A673 (cell line): Measurements from ENCODE around the gene PHACTR3. TPM values are rescaled to one million over a fixed set of nuclear protein-coding genes. Genes with fewer than 3 reads are reported as not detected.

Source experiments
- BruUV-seq: library from RNA; stranded (reverse); fragments of 400-500 nt; replicated peaks from 2 replicates; lab custom pipeline; 2021; lab: Mats Ljungman, UMichigan
- CTCF ChIA-PET: fragments of 300-600 bp; sonication (Branson Sonifier 250); formaldehyde crosslinking; loops from one replicate; lab custom pipeline; 2022; ENCODE audit warnings: antibody characterized with exemption; lab: Charles Lee
- POLR2A ChIA-PET: fragments of 300-600 bp; sonication (Branson Sonifier 250); formaldehyde crosslinking; loops from one replicate; lab custom pipeline; 2022; ENCODE audit warnings: antibody characterized with exemption; ENCODE audit not compliant: low non-redundant PET; lab: Charles Lee
- DNase-seq: peaks from one replicate; pipeline ENCODE4 v3.0.0-alpha.2; 2015; ENCODE audit warnings: low spot score
- H3K27ac ChIP-seq: fragments of 200-600 bp; sonication (generic); 2 replicates; pipeline ENCODE4 v1.5.1; 2016; ENCODE audit warnings: mixed run types, low read depth, mild to moderate bottlenecking, mixed read lengths, antibody characterized with exemption, low read length; ENCODE audit not compliant: poor library complexity, severe bottlenecking
- H3K27me3 ChIP-seq: fragments of 200-600 bp; sonication (generic); replicated peaks from 2 replicates; pipeline ENCODE4 v1.6.1; 2017; ENCODE audit warnings: mixed run types, low read depth, mild to moderate bottlenecking, mixed read lengths, antibody characterized with exemption, low read length; ENCODE audit not compliant: insufficient read depth, poor library complexity
- H3K36me3 ChIP-seq: fragments of 200-600 bp; sonication (generic); 2 replicates; pipeline ENCODE4 v1.6.1; 2016; ENCODE audit warnings: mixed run types, mild to moderate bottlenecking, mixed read lengths, antibody characterized with exemption, low read length; ENCODE audit not compliant: insufficient read depth, poor library complexity, severe bottlenecking
- H3K4me1 ChIP-seq: fragments of 200-600 bp; sonication (generic); 2 replicates; pipeline ENCODE4 v1.6.1; 2017; ENCODE audit warnings: mixed run types, mild to moderate bottlenecking, mixed read lengths, antibody characterized with exemption, low read length; ENCODE audit not compliant: insufficient read depth, poor library complexity, severe bottlenecking
- H3K4me3 ChIP-seq: fragments of 200-600 bp; sonication (generic); 2 replicates; pipeline ENCODE4 v1.5.1; 2016; ENCODE audit warnings: low read depth, mixed run types, mild to moderate bottlenecking, mixed read lengths, low read length; ENCODE audit not compliant: poor library complexity, severe bottlenecking
- H3K9me3 ChIP-seq: fragments of 200-600 bp; sonication (generic); 2 replicates; pipeline ENCODE4 v1.6.1; 2016; ENCODE audit warnings: mixed run types, low read depth, mild to moderate bottlenecking, mixed read lengths, antibody characterized with exemption, low read length; ENCODE audit not compliant: poor library complexity, severe bottlenecking
- CTCF ChIP-seq: fragments of 300-800, 200-600 bp; sonication (generic); conservative IDR thresholded peaks from 2 replicates; pipeline ENCODE4 v1.5.1; 2017; ENCODE audit warnings: low read depth, mild to moderate bottlenecking, antibody characterized with exemption, low read length, moderate library complexity, mixed read lengths
- EZH2 ChIP-seq: fragments of 200-600 bp; sonication (generic); IDR thresholded peaks from 2 replicates; pipeline ENCODE4 v1.6.1; 2017; ENCODE audit warnings: borderline replicate concordance, low read depth, mild to moderate bottlenecking, mixed read lengths, antibody characterized with exemption, low read length; ENCODE audit not compliant: poor library complexity, severe bottlenecking
- intact Hi-C: fragments of 100-400 bp; cut with micrococcal nuclease; formaldehyde crosslinking; loops from one replicate; pipeline ENCODE4 v1.10.0; 2022; ENCODE audit not compliant: unreplicated experiment
- total RNA-seq: library from RNA; stranded (reverse); gene quantifications from 2 replicates; pipeline ENCODE4 v1.2.3, GENCODE V29; 2021

PHACTR3 gene
- total RNA-seq, 1 experiment from 2014 or later: 0.17 TPM

- Histone ChIP-seq H3K27ac (no peak overlapping the region), H3K27me3 (no peaks in the 10 kb centered on the region), H3K9me3 (no peaks in the 10 kb centered on the region), H3K4me3 (no peak overlapping the region), H3K36me3 (no peaks in the 10 kb centered on the region), H3K4me1 (no peaks in the 10 kb centered on the region)
- intact Hi-C loops: no loop called here
- no peak for TF ChIP-seq CTCF
- no peak for TF ChIP-seq EZH2
- no TSS peak for BruUV-seq
- POLR2A ChIA-PET: no interaction called here
- CTCF ChIA-PET: no interaction called here
- DNase-seq: no peak
Observed at GRCh38 chr20:59814840-59815340, 210.6 kb downstream of the PHACTR3 start.

GRCh38 chr20:59816146-59816738, 211.9 kb downstream of the PHACTR3 start:
- ChIA-PET POLR2A (no interaction called here), CTCF (no interaction called here)
- no peak for TF ChIP-seq EZH2
- TF ChIP-seq CTCF: no peak
- Histone ChIP-seq H3K9me3 (no peaks in the 10 kb centered on the region), H3K27me3 (no peaks in the 10 kb centered on the region), H3K4me1 (no peaks in the 10 kb centered on the region), H3K4me3 (no peak overlapping the region), H3K36me3 (no peaks in the 10 kb centered on the region), H3K27ac (no peak overlapping the region)
- intact Hi-C loops: no loop called here
- BruUV-seq: no TSS peak
- DNase-seq: no peak

GRCh38 chr20:59817406-59817805, 213.1 kb downstream of the PHACTR3 start:
- Histone ChIP-seq H3K36me3 (no peaks in the 10 kb centered on the region), H3K27ac (no peak overlapping the region), H3K9me3 (no peaks in the 10 kb centered on the region), H3K27me3 (no peaks in the 10 kb centered on the region), H3K4me3 (no peak overlapping the region), H3K4me1 (no peaks in the 10 kb centered on the region)
- BruUV-seq: no TSS peak
- intact Hi-C loops: no loop called here
- no peak for DNase-seq
- ChIA-PET CTCF (no interaction called here), POLR2A (no interaction called here)
- TF ChIP-seq EZH2: no peak
- TF ChIP-seq CTCF: no peak
